ENCODE data around the gene CRYBB3.

CRYBB3 gene

GRCh38 chr22:25205847-25206246 is 6.2 kb downstream of the CRYBB3 start:
- no peak for DNase-seq (ENCODE audit: low read depth, low spot score)
- TF ChIP-seq, protein P1, sequence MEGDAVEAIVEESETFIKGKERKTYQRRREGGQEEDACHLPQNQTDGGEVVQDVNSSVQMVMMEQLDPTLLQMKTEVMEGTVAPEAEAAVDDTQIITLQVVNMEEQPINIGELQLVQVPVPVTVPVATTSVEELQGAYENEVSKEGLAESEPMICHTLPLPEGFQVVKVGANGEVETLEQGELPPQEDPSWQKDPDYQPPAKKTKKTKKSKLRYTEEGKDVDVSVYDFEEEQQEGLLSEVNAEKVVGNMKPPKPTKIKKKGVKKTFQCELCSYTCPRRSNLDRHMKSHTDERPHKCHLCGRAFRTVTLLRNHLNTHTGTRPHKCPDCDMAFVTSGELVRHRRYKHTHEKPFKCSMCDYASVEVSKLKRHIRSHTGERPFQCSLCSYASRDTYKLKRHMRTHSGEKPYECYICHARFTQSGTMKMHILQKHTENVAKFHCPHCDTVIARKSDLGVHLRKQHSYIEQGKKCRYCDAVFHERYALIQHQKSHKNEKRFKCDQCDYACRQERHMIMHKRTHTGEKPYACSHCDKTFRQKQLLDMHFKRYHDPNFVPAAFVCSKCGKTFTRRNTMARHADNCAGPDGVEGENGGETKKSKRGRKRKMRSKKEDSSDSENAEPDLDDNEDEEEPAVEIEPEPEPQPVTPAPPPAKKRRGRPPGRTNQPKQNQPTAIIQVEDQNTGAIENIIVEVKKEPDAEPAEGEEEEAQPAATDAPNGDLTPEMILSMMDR (IDR thresholded peaks at IDR 0.05; ENCODE audit: low read depth, low read length) = no peak
- H3K4me3 ChIP-seq (ENCODE audit: low read depth, low read length) = no peak overlapping the region
- in situ Hi-C loops (cut with HindIII; ENCODE audit: low sequenced_read_pairs) = no loop called here

DNA sequence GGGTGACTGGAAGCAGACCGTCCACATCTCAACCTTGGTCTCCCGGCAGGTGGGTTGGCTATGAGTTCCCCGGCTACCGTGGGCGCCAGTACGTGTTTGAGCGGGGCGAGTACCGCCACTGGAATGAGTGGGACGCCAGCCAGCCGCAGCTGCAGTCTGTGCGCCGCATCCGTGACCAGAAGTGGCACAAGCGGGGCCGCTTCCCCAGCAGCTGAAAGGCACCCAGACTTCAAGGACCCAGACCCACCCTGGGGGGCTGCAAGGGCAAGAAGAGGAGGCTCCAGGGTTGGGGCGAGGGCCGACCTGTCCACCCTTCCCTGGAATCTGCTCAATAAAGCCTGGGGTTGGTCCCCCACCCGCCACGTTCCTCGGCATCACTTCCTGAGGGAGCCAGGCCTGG is 7.3 kb downstream of the CRYBB3 start:
- H3K4me3 ChIP-seq (ENCODE audit: low read depth, low read length) = no peak overlapping the region
- in situ Hi-C loops (cut with HindIII; ENCODE audit: low sequenced_read_pairs) = no loop called here
- TF ChIP-seq, protein P1 (IDR thresholded peaks at IDR 0.05; ENCODE audit: low read depth, low read length) = no peak
- DNase-seq (ENCODE audit: low read depth, low spot score) = no peak

- no peak overlapping the region for H3K4me3 ChIP-seq (ENCODE audit: low read depth, low read length)
- DNase-seq (ENCODE audit: low read depth, low spot score) = no peak
- in situ Hi-C loops (cut with HindIII; ENCODE audit: low sequenced_read_pairs) = no loop called here
- TF ChIP-seq, protein P1 (IDR thresholded peaks at IDR 0.05; ENCODE audit: low read depth, low read length) = no peak
Observed at GRCh38 chr22:25207553-25208157, 8.0 kb downstream of the CRYBB3 start.

GRCh38 chr22:25208328-25208727 is 8.7 kb downstream of the CRYBB3 start:
- TF ChIP-seq, protein P1 (IDR thresholded peaks at IDR 0.05; ENCODE audit: low read depth, low read length) = no peak
- no peak overlapping the region for H3K4me3 ChIP-seq (ENCODE audit: low read depth, low read length)
- DNase-seq (ENCODE audit: low read depth, low spot score) = no peak
- in situ Hi-C loops (cut with HindIII; ENCODE audit: low sequenced_read_pairs) = no loop called here

GRCh38 chr22:25208743-25209505 is 9.3 kb downstream of the CRYBB3 start:
- TF ChIP-seq, protein P1 (IDR thresholded peaks at IDR 0.05; ENCODE audit: low read depth, low read length) = no peak
- in situ Hi-C loops (cut with HindIII; ENCODE audit: low sequenced_read_pairs) = no loop called here
- DNase-seq (ENCODE audit: low read depth, low spot score) = no peak
- H3K4me3 ChIP-seq (ENCODE audit: low read depth, low read length) = no peak overlapping the region

DNA sequence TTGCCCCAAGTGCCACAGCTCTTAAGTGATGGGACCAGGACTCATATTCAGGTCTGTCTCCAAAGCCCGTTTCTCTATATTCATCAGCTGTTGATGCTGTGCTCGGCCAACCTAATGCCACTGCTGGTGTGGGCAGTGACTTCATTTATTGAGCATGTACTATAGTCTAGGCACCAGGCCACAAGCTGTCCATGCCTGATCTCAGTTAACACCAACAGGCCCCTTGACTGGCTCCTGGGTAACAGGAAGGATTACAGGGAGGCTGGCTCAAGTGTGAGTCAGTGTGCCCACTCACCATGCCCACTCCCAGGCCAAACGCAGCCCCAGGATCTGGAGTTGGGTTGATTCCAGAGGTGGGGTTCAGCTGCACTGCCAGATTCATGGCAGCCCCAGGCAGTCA is 11.1 kb downstream of the CRYBB3 start:
- in situ Hi-C loops (cut with HindIII; ENCODE audit: low sequenced_read_pairs) = no loop called here
- TF ChIP-seq, protein P1 (IDR thresholded peaks at IDR 0.05; ENCODE audit: low read depth, low read length) = no peak
- no peak for DNase-seq (ENCODE audit: low read depth, low spot score)
- no peak overlapping the region for H3K4me3 ChIP-seq (ENCODE audit: low read depth, low read length)

Measured in astrocyte of the spinal cord (primary cell).